HL-60/S4 treated with retinoic acid at 250 ng/mL for 4 days and 3 days (cell line): ENCODE data around the gene TMED7.

Source experiments
- in situ Hi-C: fragments of 300-500 bp; cut with MboI; formaldehyde crosslinking; loops from 2 replicates; pipeline ENCODE4 v1.7.0; 2022; ENCODE audit warnings: low sequenced_read_pairs

The TMED7 gene

DNA sequence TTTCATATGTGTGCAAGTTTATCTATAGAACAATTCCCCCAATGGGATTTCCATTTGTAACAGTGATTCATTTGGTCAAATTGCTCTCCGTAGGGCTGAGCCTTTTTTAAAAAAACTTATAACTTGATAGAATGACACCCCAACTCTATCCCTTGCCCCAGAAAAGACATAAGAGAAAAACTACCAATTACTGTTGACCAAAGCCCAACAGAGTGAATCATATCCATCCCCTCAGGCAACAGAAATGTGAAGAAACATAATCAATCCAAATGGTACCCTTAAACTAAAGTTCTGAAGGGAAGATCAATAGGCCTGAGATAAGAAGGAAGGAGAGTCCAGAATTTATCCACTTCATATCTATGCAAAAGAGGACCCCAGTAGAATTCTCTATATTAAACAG lies 41.3 kb downstream of the TMED7 start:
- in situ Hi-C loops = no loop called here

DNA sequence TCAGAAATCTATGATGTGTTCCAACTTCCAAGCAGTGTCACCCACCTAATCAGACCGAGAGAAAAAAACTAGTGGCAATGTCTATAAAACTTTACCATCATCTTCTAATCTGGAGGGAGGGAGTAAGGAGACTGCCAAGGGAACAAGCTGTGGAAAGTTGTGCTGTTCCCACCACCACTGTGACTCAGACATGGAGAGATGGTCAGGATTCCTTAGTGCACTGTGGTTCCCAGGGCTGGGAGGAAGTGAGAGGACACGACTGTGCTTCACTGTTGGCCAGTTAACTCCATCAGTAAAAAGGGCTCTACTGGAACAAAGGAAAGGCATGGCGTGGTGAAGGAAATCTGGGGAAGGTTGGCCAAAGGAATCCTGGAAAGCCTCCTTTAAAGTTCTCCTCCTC lies 42.4 kb downstream of the TMED7 start:
- in situ Hi-C loops = no loop called here

DNA sequence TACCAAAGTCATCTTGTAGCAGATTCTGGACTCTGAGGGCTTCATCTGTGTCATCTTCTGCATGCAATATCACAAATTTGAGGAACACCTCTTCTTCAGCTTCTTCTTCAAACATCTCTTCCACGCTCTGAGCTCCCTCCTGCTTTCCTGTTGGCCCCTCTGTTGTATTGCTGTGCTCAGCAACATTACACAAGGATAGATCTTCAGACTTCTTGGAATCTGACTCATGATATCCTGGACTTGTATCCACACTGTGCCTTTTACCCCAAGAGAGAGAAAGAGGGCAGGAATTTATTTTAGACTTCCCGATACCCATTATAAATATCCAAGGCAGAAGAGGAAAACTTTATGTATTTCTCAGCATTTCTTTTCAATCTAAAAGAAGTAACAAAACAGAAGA lies 44.9 kb downstream of the TMED7 start:
- in situ Hi-C loops = no loop called here

DNA sequence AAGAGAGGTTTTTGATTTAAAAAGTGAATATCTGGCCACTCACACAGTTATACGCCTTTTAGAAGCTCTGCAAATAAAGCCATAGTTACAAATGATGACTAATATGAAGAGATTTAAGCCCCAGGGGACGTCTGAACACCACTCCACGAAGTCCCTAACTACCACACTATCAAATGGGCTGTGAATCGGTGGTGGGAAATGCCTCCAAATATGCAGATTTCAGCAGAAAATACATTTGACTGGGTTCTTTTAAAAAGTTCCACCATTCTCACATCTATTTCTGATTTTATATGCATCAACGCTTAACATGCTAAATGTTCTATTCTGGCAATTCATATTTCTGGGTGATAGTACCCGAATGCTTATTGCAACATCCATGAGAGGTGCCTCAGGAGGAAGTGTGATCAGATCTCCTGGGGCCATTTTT lies 46.1 kb downstream of the TMED7 start:
- in situ Hi-C loops = no loop called here

DNA sequence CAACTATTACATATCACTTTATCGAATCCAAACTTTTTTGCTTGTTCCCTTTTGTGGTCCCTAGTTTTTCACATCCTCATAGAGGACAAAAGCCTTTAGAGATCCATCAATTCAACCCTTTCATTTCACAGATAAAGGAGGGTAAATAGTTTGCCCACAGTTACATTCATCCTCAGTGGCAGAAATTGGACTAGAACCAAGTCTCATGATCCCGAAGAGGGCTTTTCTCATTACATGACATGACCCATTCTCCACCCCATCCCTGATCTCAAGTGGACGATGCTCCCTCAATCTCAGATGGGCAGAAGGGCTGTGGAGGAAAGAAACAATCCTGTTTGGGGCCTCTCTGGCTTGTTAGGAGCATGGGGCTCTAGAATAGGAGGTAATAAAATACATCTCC lies 46.6 kb downstream of the TMED7 start:
- in situ Hi-C loops = no loop called here

DNA sequence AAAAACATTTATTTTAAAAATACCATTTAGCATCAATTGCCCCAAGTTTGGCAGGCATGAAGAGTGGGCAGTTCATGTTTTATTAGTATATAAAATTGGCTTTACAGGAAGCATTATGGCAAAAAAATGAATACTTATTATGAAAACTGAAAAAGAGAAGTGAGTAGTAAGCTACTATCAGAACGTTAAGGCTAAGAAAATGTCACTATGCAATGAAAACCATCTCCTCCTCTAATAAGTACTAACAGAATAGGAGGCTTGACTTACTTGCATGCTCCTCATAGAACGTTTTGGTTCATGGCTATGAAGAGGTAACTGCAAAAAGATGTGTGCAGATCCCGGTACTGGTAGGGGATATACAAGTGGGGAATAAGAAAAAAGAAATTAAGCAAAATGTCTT lies 47.2 kb downstream of the TMED7 start:
- in situ Hi-C loops = no loop called here

DNA sequence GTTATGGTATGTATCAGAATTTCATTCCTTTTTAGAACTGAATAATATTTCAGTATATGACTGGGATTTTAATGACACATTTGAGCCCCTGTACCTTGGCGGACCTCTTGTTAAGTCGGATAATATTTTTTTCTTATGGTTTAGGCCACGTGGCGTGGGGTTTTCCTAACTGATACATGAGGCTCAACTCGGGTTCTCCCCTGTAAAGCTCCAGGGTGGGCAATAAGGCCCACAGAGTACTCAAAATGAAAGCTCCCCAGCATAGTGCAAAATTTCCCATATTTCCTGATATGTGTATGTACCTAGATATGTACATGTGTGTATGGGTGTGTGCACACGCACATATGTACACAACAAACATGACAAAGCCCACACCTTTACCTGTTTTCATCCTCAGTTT lies 48.1 kb downstream of the TMED7 start:
- in situ Hi-C loops = no loop called here

DNA sequence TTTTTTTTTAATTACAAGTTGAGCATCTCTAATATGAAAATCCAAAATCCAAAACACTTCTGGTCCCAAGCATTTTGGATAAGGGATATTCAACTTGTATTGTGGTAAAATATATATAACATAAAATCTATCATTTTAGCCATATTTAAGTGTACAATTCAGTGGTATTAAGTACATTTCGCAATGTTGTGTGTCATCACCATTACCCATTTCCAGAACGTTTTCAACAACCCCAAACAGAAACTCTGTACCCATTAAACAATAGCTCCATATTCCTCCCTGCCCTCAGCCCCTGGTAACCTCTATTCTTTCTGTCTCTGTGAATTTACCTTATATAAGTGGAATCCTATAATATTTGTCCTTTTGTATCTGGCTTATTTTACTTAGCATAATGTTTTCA lies 48.5 kb downstream of the TMED7 start:
- in situ Hi-C loops = no loop called here

DNA sequence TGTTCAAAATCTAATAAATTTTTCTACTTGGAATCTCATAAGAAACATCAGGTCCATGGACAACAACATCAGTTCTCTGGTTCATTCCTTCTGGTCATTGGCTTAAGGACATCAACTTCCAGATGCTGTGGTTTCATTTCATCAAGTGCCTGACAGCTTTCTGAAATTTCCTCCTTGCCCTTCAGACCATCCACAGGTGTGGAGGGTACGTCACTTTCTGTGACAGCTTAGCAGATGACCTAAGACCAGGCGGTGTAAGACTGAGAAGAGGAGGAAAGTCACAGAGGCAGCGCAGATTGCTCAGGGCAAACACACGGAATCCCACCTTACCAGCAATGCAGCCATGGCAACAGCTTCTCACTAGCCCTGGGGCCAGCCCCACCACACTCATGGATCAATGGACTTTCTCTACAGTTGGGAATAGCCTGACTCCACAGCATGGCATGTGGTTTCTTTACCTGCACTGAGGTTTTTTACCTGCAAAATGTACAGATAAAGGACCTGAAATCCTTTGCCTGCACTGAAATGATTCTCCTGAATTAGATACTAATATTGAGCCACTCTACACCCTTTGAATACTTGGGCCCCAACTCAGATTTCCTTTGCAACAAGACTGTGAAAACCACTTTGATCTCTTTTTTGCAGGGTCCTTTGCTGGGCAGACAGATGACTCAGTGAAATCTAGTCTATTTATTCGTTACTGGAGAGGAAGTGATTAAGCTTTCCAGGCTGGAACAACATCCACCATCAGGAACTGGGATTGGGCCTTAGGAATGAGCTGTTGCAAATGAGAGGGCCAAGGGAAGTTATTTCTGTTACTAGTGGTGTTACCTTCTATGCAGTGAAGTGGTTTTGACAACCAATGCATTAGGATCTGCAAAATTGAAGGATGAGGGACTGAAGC lies 50.4 kb downstream of the TMED7 start:
- in situ Hi-C loops = no loop called here

DNA sequence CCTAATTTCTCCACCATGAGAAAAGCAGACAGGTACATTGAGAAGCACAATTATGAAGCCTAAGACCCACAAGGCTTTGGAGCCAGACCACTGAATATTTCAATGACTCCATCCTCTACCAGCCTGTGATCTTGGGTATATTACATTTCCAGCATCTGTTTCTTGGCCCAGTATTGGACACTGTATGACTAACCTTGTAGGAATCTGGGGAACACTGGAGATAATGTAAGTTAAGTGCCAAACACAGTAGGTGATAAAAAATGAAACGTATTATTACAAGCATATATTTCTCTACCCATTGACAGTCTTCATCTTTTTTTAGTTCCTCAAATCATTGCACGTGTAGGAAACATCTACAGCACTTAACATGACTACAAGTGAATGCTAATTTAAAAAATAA lies 52.7 kb downstream of the TMED7 start:
- in situ Hi-C loops = no loop called here

DNA sequence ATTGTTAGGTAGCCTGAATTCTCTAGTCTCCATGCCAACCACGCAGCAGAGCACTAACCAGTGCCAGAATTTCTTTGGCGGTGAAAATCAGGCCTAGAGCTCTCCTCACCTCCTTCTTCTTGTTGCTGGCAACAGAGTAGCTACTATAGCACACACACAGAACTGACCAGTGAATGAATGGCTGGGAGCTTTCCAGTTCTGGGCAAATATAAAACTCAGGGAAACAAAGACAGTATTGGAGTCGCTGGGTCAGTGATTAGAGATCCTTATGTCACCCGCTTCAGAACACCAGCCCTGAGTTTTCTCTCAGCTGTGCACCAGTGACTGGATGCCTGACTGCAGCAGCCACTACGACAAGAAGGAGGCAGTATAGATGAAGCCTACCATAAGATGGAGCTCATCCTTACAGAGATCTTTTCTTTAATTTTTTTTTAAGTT lies 54.4 kb downstream of the TMED7 start:
- in situ Hi-C loops = no loop called here

DNA sequence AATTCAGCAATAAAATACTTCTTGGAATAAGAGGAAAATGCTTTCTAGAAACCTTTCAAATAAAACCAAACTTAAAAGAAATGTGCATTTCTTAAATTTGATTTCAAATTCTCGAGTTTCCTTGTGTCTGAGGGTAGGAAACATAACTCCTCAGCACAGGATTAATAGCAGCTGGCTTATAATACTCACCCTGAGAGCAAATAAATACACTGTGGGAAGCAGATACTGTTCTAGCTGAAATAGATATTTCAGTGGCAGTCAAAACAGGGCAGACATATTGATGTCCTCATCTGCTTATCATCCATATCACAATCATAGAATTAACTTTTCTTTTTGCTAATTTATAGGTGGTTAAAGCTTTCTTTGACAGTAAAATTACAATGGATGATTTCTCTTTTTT lies 57.2 kb downstream of the TMED7 start:
- in situ Hi-C loops = no loop called here

DNA sequence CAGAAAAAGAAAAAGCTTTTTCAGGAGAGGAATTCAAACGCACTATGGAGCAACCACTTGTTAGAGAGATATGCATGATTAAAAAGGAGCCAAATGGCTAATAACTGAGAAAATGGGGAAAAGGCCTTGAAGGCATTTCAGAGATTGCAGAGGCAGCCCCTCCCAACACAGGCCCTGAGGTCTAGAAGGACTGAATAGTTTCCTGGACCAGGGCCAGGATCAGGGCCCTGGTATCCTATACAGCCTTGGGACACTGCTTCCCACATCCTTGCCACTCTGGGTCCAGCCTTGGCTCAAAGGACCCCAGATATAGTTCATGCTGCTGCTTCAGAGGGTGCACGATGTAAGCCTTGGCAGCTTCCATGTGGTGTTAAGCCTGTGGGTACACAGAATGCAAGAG lies 60.6 kb downstream of the TMED7 start:
- in situ Hi-C loops = no loop called here
